GM21526 (cell line): ENCODE data around the gene TFR2.

Source experiments
- ATAC-seq: cut with Tn5 transposase; IDR thresholded peaks from one replicate; pipeline ENCODE4 v1.9.1; 2021; ENCODE audit warnings: moderate library complexity; ENCODE audit not compliant: unreplicated experiment, low FRiP score

TFR2 gene

GRCh38 chr7:100574362-100575205 is 66.8 kb downstream of the TFR2 start:
- ATAC-seq: no peak

- no peak for ATAC-seq
Observed at GRCh38 chr7:100573691-100574361, 67.5 kb downstream of the TFR2 start, which contains the start of gene SAP25. Gene SAP25, minus strand, starts transcription at chr7:100573900. Its CDS starts 158 bp downstream, at chr7:100573742.

GRCh38 chr7:100572949-100573675 is 68.2 kb downstream of the TFR2 start:
- no peak for ATAC-seq

GRCh38 chr7:100572281-100572948 is 68.9 kb downstream of the TFR2 start:
- ATAC-seq: no peak

- no peak for ATAC-seq
Observed at GRCh38 chr7:100571829-100572116, 69.6 kb downstream of the TFR2 start.

GRCh38 chr7:100570954-100571828 is 70.2 kb downstream of the TFR2 start:
- no peak for ATAC-seq
